H1 (cell line): ENCODE results near the gene FXR1. TPM values are rescaled to one million over a fixed set of nuclear protein-coding genes. Genes with fewer than 3 reads are reported as not detected.

Source experiments
- CTCF ChIA-PET: fragments of 300-600 bp; sonication (Branson Sonifier 250); formaldehyde crosslinking; loops from one replicate; lab custom pipeline; 2021; ENCODE audit not compliant: partially characterized antibody; lab: Charles Lee
- POLR2A ChIA-PET: fragments of 300-600 bp; sonication (Branson Sonifier 250); formaldehyde crosslinking; loops from one replicate; lab custom pipeline; 2021; ENCODE audit warnings: inconsistent platforms; ENCODE audit not compliant: partially characterized antibody; lab: Charles Lee
- DNase-seq, 2 experiments: peaks; one replicate each; pipeline versions ENCODE4 v3.0.0 to v3.0.0-alpha.2; 2010 to 2022; ENCODE audit warnings: low spot score in 2 of 2, low read depth in 1 of 2, mixed read lengths in 1 of 2
- FAIRE-seq: peaks from 2 replicates; lab custom pipeline; 2011; peaks lifted over from hg19 to GRCh38; lab: Jason Lieb, UNC
- H2AFZ ChIP-seq: 2 replicates; pipeline ENCODE4 v1.8.1; 2012; ENCODE audit warnings: low read length, inconsistent platforms
- H2AK5ac ChIP-seq: 2 replicates; pipeline ENCODE4 v1.6.1; 2013; ENCODE audit warnings: low read depth, low read length
- H2BK120ac ChIP-seq: replicated peaks from 2 replicates; pipeline ENCODE3; 2013; ENCODE audit warnings: low read depth, low read length, inconsistent platforms
- H2BK12ac ChIP-seq: 2 replicates; pipeline ENCODE4 v1.6.1; 2013; ENCODE audit warnings: low read depth, low read length
- H2BK15ac ChIP-seq: 2 replicates; pipeline ENCODE4 v1.6.1; 2013; ENCODE audit warnings: low read length
- H2BK20ac ChIP-seq: 2 replicates; pipeline ENCODE4 v1.6.1; 2013; ENCODE audit warnings: low read length
- H2BK5ac ChIP-seq: 2 replicates; pipeline ENCODE4 v1.6.1; 2013; ENCODE audit warnings: low read depth, low read length
- H3K14ac ChIP-seq: 2 replicates; pipeline ENCODE4 v1.6.1; 2013; ENCODE audit warnings: inconsistent platforms; ENCODE audit not compliant: insufficient read length
- H3K18ac ChIP-seq: 2 replicates; pipeline ENCODE4 v1.6.1; 2013; ENCODE audit warnings: low read length; ENCODE audit errors: extremely low read depth
- H3K23ac ChIP-seq: 2 replicates; pipeline ENCODE4 v1.6.1; 2013; ENCODE audit warnings: inconsistent platforms; ENCODE audit not compliant: insufficient read length
- H3K23me2 ChIP-seq: 2 replicates; pipeline ENCODE4 v1.6.1; 2013; ENCODE audit warnings: low read depth, low read length
- H3K27ac ChIP-seq: 2 replicates; pipeline ENCODE4 v1.6.1; 2011; ENCODE audit warnings: low read depth, low read length, inconsistent platforms
- H3K27me3 ChIP-seq, 4 experiments: replicated peaks in 1 of 4; 1 replicate in 1 of 4; 2 replicates in 3 of 4; pipeline versions ENCODE4 v1.6.1 to v1.8.1; 2011 to 2013; ENCODE audit warnings: low read length in 3 of 4, mild to moderate bottlenecking in 3 of 4, inconsistent platforms in 2 of 4, mixed read lengths in 2 of 4, moderate library complexity in 1 of 4; ENCODE audit not compliant: control insufficient read depth in 3 of 4, insufficient read depth in 3 of 4; ENCODE audit errors: extremely low read depth in 1 of 4
- H3K36me3 ChIP-seq, 4 experiments: 2 replicates each; pipeline versions ENCODE4 v1.6.1 to v1.8.1; 2011 to 2013; ENCODE audit warnings: mild to moderate bottlenecking in 4 of 4, low read length in 3 of 4, moderate library complexity in 2 of 4, control low read depth in 1 of 4, inconsistent platforms in 1 of 4; ENCODE audit not compliant: insufficient read depth in 4 of 4, control insufficient read depth in 2 of 4
- H3K4ac ChIP-seq: replicated peaks from 2 replicates; pipeline ENCODE3; 2013; ENCODE audit warnings: low read length, low read depth, mixed read lengths, inconsistent platforms; ENCODE audit not compliant: insufficient read length
- H3K4me1 ChIP-seq, 4 experiments: replicated peaks in 1 of 4; 1 replicate in 1 of 4; 2 replicates in 3 of 4; pipeline versions ENCODE4 v1.6.1 to v1.8.1; 2011 to 2013; ENCODE audit warnings: low read length in 3 of 4, inconsistent platforms in 2 of 4, mixed read lengths in 1 of 4; ENCODE audit not compliant: insufficient read depth in 4 of 4, control insufficient read depth in 3 of 4
- H3K4me2 ChIP-seq, 2 experiments: 2 replicates each; pipeline versions ENCODE4 v1.6.1 to v1.8.1; 2011 to 2013; ENCODE audit warnings: low read depth in 2 of 2, low read length in 2 of 2, control low read depth in 1 of 2, inconsistent platforms in 1 of 2, mild to moderate bottlenecking in 1 of 2; ENCODE audit not compliant: insufficient read depth in 1 of 2
- H3K4me3 ChIP-seq, 4 experiments: fragments of 200-600, 300-600 bp in 1 of 4; sonication (generic), shearing (Covaris generic), sonication (Bioruptor Twin) in 1 of 4; 2 replicates each; pipeline versions ENCODE4 v1.5.1 to v1.8.1; 2011 to 2016; ENCODE audit warnings: low read length in 4 of 4, low read depth in 3 of 4, control low read depth in 2 of 4, inconsistent platforms in 2 of 4, mild to moderate bottlenecking in 2 of 4, mixed read lengths in 1 of 4, moderate library complexity in 1 of 4; ENCODE audit not compliant: insufficient read depth in 2 of 4; ENCODE audit errors: extremely low read depth in 1 of 4
- H3K56ac ChIP-seq: replicated peaks from 2 replicates; pipeline ENCODE3; 2013; ENCODE audit warnings: low read depth, mild to moderate bottlenecking, mixed read lengths, low read length, inconsistent platforms; ENCODE audit not compliant: insufficient read length
- H3K79me1 ChIP-seq: 2 replicates; pipeline ENCODE4 v1.6.1; 2013; ENCODE audit warnings: low read depth, low read length, control low read depth
- H3K79me2 ChIP-seq, 2 experiments: 2 replicates each; pipeline versions ENCODE4 v1.6.1 to v1.8.1; 2012 to 2013; ENCODE audit warnings: low read length in 2 of 2, mild to moderate bottlenecking in 2 of 2, inconsistent platforms in 1 of 2; ENCODE audit not compliant: insufficient read depth in 2 of 2, control insufficient read depth in 1 of 2
- H3K9ac ChIP-seq, 4 experiments: replicated peaks in 1 of 4; 1 replicate in 1 of 4; 2 replicates in 3 of 4; pipeline versions ENCODE4 v1.6.1 to v1.8.1; 2011 to 2013; ENCODE audit warnings: low read depth in 3 of 4, low read length in 3 of 4, control low read depth in 2 of 4, mild to moderate bottlenecking in 2 of 4, moderate library complexity in 2 of 4, inconsistent platforms in 1 of 4; ENCODE audit errors: extremely low read depth in 1 of 4
- H3K9me3 ChIP-seq, 2 experiments: 2 replicates each; pipeline versions ENCODE4 v1.6.1 to v1.8.1; 2012 to 2013; ENCODE audit warnings: mild to moderate bottlenecking in 2 of 2, moderate library complexity in 2 of 2, control low read depth in 1 of 2, inconsistent platforms in 1 of 2, low read depth in 1 of 2, low read length in 1 of 2, mixed read lengths in 1 of 2; ENCODE audit not compliant: insufficient read depth in 2 of 2
- H4K20me1 ChIP-seq, 2 experiments: replicated peaks in 1 of 2; 2 replicates each; pipeline versions ENCODE3 to v1.8.1; 2011 to 2013; ENCODE audit warnings: inconsistent platforms in 2 of 2, low read length in 2 of 2, mild to moderate bottlenecking in 1 of 2; ENCODE audit not compliant: insufficient read depth in 2 of 2, control insufficient read depth in 1 of 2
- H4K5ac ChIP-seq: 2 replicates; pipeline ENCODE4 v1.6.1; 2013; ENCODE audit warnings: low read length, low read depth, mixed read lengths, inconsistent platforms; ENCODE audit not compliant: insufficient read length
- H4K8ac ChIP-seq: 2 replicates; pipeline ENCODE4 v1.8.0; 2013; ENCODE audit warnings: mild to moderate bottlenecking, moderate library complexity, low read length, inconsistent platforms; ENCODE audit not compliant: insufficient read depth; ENCODE audit errors: extremely low read depth
- H4K91ac ChIP-seq: replicated peaks from 2 replicates; pipeline ENCODE3; 2013; ENCODE audit warnings: low read length, mixed read lengths, inconsistent platforms; ENCODE audit not compliant: insufficient read length
- WGBS, 2 experiments: shearing (Covaris generic) in 1 of 2; methylation state at CpG; one replicate each; pipeline versions ENCODE4 v1.1.6 to v1.1.7; 2013 to 2015; ENCODE audit warnings: low lambda C conversion rate in 2 of 2, mixed read lengths in 2 of 2, inconsistent platforms in 1 of 2, low coverage in 1 of 2, missing lambda C conversion rate in 1 of 2; ENCODE audit not compliant: insufficient replicate concordance in 2 of 2, insufficient coverage in 1 of 2, insufficient read length in 1 of 2; ENCODE audit errors: extremely low coverage in 1 of 2, missing lambda C conversion rate in 1 of 2; 5-methylcytosine and 5-hydroxymethylcytosine counted together
- polyA plus RNA-seq, 7 experiments: library from polyadenylated mRNA; depleted of rRNA in 3 of 7; stranded (reverse) in 5 of 7; unstranded in 2 of 7; fragments of >200 nt in 5 of 7; fragments of 200-250 nt in 2 of 7; gene quantifications; 1 replicate in 5 of 7; 2 replicates in 1 of 7; 4 replicates in 1 of 7; pipeline versions ENCODE4 v1.2.1 to v1.2.3, GENCODE V29; 2011 to 2013; ENCODE audit warnings: missing spikeins in 2 of 7, mixed read lengths in 2 of 7
- total RNA-seq: library from RNA; stranded (reverse); fragmentation: NEBNext Ultra II Directional; extraction: Animal tissue kit (Norgen Biotek cat#: 25700); gene quantifications from 2 replicates; pipeline ENCODE4 v1.2.1, GENCODE V29; 2021

FXR1 gene
- total and polyA plus RNA-seq, 2 of the 8 experiments (the other 6 are each of a cell fraction or from before 2014, with no cell fraction given): 108 to 283 TPM

DNA sequence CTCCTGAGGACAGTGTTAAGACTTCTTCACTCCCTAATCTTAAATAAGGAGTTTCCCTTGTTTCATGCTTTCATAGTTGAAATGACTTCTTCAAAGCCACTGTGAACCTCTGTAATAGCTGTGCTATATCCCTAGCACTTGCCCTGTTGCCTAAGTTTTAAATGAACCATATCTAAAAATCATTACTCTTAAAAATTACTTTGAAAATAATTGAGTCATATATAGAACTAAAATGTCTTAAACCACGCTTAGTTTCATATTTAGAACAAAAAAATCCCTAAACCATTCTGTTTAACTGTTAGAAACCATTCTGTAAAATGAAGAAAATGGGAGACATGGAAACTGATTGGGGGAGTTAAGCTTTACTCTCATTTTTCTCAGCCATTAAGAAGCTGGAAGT lies 47.2 kb downstream of the FXR1 start:
- Histone ChIP-seq H2BK20ac (no peak overlapping the region), H3K27ac (no peak overlapping the region), H4K8ac (no peak overlapping the region), H2AFZ (no peak overlapping the region), H2BK120ac (no peak overlapping the region), H3K79me1 (no peaks in the 10 kb centered on the region; the same call in none of the 2 replicates), H3K36me3 (peaks cover 5 to 96% (median 57%) of the 10 kb centered on the region in 4 experiments), H4K20me1 (peaks cover 0 to 4% of the 10 kb centered on the region in 2 experiments), H3K18ac (no peak overlapping the region), H2BK15ac (no peak overlapping the region), H3K27me3 (no peaks in the 10 kb centered on the region), H4K91ac (no peak overlapping the region), H3K4ac (no peak overlapping the region), H3K23ac (no peak overlapping the region), H2AK5ac (no peak overlapping the region), H3K79me2 (peaks cover 0 to 25% of the 10 kb centered on the region in 2 experiments; a peak in 2 of 4 replicates), H3K14ac (no peak overlapping the region), H2BK12ac (no peak overlapping the region), H3K4me3 (no peak overlapping the region), H3K56ac (no peak overlapping the region), H3K9me3 (no peaks in the 10 kb centered on the region), H2BK5ac (no peak overlapping the region), H4K5ac (no peak overlapping the region), H3K23me2 (no peaks in the 10 kb centered on the region), H3K4me2 (no peak overlapping the region), H3K4me1 (no peaks in the 10 kb centered on the region), H3K9ac (no peak overlapping the region)
- CTCF ChIA-PET: no interaction called here
- WGBS, 2 experiments: 87% methylated on average over 1 of the region's 1 CpG; no CpG with 5 or more reads in 1 of the 2 experiments
- FAIRE-seq (no peak), DNase-seq (no peak)
- POLR2A ChIA-PET: no interaction called here
